Measurements from ENCODE around the gene FAM217B.
"Not testable (repeated sequence)": the region's sequence is repeated elsewhere in the genome, so short reads cannot be mapped to it uniquely, and the experiment has no call there.

FAM217B gene

GRCh38 chr20:59939052-59939878, 924 bp upstream of the FAM217B start:
- no peak for DNase-seq (ENCODE audit: low read depth)

GRCh38 chr20:59939879-59940128, 385 bp upstream of the FAM217B start:
- no peak for DNase-seq (ENCODE audit: low read depth)

GRCh38 chr20:59940956-59941294, 736 bp downstream of the FAM217B start:
- no peak for DNase-seq (ENCODE audit: low read depth)

GRCh38 chr20:59942245-59942644, 2.1 kb downstream of the FAM217B start:
- DNase-seq (ENCODE audit: low read depth): no peak

- no peak for DNase-seq (ENCODE audit: low read depth)
Measured at GRCh38 chr20:59944726-59945125, 4.5 kb downstream of the FAM217B start.

GRCh38 chr20:59945175-59945574, 5.0 kb downstream of the FAM217B start:
- DNase-seq (ENCODE audit: low read depth): no peak

- DNase-seq (ENCODE audit: low read depth): no peak
Measured at GRCh38 chr20:59945731-59946130, 5.5 kb downstream of the FAM217B start.

GRCh38 chr20:59947376-59947775, 7.2 kb downstream of the FAM217B start:
- no peak for DNase-seq (ENCODE audit: low read depth)

GRCh38 chr20:59948212-59948611, 8.0 kb downstream of the FAM217B start:
- DNase-seq (ENCODE audit: low read depth): no peak

- peak; percentile 20 for DNase-seq (ENCODE audit: low read depth)
Measured at GRCh38 chr20:59948828-59949720, 8.9 kb downstream of the FAM217B start.

GRCh38 chr20:59949911-59950310, 9.7 kb downstream of the FAM217B start:
- no peak for DNase-seq (ENCODE audit: low read depth)

GRCh38 chr20:59954718-59955117, 14.5 kb downstream of the FAM217B start:
- DNase-seq (ENCODE audit: low read depth): no peak

GRCh38 chr20:59955131-59955796, 15.1 kb downstream of the FAM217B start:
- no peak for DNase-seq (ENCODE audit: low read depth)

GRCh38 chr20:59957568-59957967, 17.4 kb downstream of the FAM217B start:
- DNase-seq (ENCODE audit: low read depth): not testable (repeated sequence)

GRCh38 chr20:59958123-59958522, 17.9 kb downstream of the FAM217B start, which contains the start of gene CDH26:
Gene CDH26 (plus strand): TSS chr20:59958423. CDS start chr20:59958727, 304 bp downstream.
- no peak for DNase-seq (ENCODE audit: low read depth)

GRCh38 chr20:59958626-59959025, 18.4 kb downstream of the FAM217B start:
- no peak for DNase-seq (ENCODE audit: low read depth)

GRCh38 chr20:59961423-59961822, 21.2 kb downstream of the FAM217B start:
- DNase-seq (ENCODE audit: low read depth): no peak

GRCh38 chr20:59962155-59962554, 22.0 kb downstream of the FAM217B start:
- DNase-seq (ENCODE audit: low read depth): no peak

GRCh38 chr20:59966428-59966827, 26.2 kb downstream of the FAM217B start:
- DNase-seq (ENCODE audit: low read depth): no peak

- no peak for DNase-seq (ENCODE audit: low read depth)
Measured at GRCh38 chr20:59971428-59971827, 31.2 kb downstream of the FAM217B start.

- DNase-seq (ENCODE audit: low read depth): no peak
Measured at GRCh38 chr20:59972037-59972801, 32.0 kb downstream of the FAM217B start.

GRCh38 chr20:59976156-59976782, 36.1 kb downstream of the FAM217B start:
- DNase-seq (ENCODE audit: low read depth): no peak
